ENCODE measurements around the gene CARD19.
"Not testable (repeated sequence)": the region's sequence is repeated elsewhere in the genome, so short reads cannot be mapped to it uniquely, and the experiment has no call there.

The CARD19 gene

DNA sequence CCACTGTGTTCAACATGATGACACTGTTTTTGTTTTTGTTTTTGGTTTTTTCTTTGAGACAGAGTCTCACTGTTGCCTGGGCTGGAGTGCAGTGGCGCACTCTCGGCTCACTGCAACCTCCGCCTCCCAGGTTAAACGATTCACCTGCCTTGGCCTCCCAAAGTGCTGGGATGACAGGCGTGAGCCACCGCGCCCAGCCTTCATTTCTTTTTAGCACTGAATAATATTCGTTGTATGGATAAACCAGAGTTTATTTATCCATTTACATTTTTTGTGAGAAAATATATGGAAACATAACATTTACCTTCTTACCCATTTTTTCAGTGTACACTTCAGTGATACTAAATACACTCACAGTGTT lies 4.2 kb downstream of the CARD19 start:
- no peak overlapping the region for H3K27ac ChIP-seq
- TF ChIP-seq CTCF (IDR thresholded peaks at IDR 0.05) (no peak), ZFX (IDR thresholded peaks at IDR 0.05; ENCODE audit: borderline replicate concordance) (no peak)

GRCh38 chr9:93101086-93101485 lies 5.1 kb downstream of the CARD19 start:
- not testable (repeated sequence) for H3K27ac ChIP-seq

DNA sequence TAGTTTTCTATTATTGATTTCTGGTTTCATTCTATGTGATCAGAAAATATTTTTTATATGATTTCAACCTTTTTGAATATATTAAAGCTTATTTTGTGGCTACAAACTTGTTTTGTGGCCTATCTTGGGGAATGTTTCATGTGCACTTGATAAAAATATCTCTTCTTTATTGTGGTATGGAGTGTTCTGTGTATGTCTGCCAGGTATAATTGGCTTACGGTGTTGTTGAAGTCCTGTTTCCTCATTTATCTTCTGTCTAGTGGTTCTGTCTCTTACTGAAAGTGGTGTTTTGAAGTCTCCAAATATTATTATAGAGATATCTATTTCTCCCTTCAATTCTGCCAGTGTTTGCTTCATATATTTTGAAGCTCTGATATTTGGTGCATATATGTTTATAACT lies 9.6 kb downstream of the CARD19 start:
- H3K27ac ChIP-seq: no peak overlapping the region
- TF ChIP-seq CTCF (IDR thresholded peaks at IDR 0.05): no peak
- no peak for TF ChIP-seq ZFX (IDR thresholded peaks at IDR 0.05; ENCODE audit: borderline replicate concordance)

DNA sequence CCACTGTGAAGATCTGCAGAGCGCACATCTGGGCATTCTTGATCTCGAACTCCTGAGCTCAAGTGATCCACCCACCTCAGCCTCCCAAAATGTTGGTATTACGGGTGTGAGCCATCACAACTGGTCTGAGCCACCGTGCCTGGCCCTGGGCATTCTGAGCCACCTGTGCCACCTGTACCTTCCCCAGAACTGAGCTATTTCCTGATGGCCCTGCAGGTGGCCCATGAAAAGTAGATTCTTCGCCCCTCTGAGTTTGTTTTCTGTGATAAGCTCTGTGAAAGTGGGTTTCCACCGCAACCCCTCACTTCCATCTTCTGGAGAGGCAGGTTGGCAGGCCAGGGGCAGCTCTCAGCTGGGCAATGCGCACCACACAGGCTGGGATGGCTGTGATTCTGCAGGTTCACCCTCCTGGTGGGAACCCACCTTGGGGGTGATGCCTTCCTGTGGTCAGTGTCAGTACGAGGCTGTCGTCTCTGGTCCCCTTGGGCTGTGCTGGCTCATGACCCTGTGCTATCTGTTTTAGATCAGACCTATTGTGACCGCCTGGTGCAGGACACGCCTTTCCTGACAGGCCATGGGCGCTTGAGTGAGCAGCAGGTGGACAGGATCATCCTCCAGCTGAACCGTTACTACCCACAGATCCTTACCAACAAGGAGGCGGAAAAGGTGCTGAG lies 11.3 kb downstream of the CARD19 start:
- no peak overlapping the region for H3K27ac ChIP-seq
- no peak for TF ChIP-seq CTCF (IDR thresholded peaks at IDR 0.05)
- no peak for TF ChIP-seq ZFX (IDR thresholded peaks at IDR 0.05; ENCODE audit: borderline replicate concordance)

DNA sequence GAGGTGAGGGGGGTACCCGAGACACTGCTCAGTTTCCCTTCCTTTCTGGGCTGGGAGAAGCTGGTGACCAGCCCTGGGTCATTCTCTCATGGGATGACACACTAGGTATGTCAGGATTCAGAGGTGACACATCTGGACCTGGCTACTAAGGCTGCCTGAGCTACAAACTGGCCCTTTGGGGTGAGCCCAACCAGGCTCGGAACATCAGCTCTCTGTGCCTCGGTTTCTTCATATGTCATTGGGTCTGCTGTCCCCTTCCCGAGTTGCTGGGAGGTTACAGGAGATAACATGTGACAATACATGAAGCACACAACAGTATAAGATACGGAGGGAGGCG lies 11.8 kb downstream of the CARD19 start:
- no peak overlapping the region for H3K27ac ChIP-seq
- no peak for TF ChIP-seq CTCF (IDR thresholded peaks at IDR 0.05)
- no peak for TF ChIP-seq ZFX (IDR thresholded peaks at IDR 0.05; ENCODE audit: borderline replicate concordance)

DNA sequence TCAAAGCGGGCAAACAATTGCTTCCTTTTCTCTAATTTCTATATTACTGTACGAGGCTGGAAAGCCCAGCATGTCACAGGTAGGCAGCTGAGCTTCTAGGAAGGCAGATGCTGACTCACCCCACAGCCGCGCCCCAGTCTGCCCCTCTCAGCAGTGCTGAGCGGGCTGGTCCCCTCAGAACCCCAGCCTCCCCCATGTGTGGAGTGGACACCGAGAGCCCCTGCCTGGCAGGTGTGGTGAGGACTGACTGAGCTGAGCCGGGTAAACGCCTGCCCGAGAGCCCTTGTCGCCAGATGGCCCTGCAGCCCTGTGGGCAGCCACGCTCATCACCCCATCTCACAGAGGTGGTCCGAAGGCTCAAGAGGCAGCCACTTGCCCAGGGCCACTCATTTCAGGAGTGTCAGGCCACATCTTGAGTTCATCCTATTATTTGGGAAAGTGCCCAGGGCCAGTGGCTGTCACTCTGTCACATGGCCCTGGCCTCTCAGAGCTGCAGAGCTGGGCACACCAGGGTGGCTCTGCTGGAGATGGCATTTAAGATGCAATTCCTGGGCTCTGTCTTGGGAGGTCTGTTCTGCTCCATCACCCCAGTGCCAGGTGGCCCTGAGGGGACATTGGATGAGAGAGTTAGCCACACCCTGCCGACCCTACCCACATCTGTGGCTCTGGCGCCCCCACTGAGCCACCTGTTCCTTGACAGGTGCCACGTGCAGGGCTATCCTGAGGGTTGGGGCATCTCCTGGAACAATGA lies 12.4 kb downstream of the CARD19 start:
- TF ChIP-seq ZFX (IDR thresholded peaks at IDR 0.05; ENCODE audit: borderline replicate concordance) (no peak), CTCF (IDR thresholded peaks at IDR 0.05) (no peak)
- H3K27ac ChIP-seq: no peak overlapping the region

DNA sequence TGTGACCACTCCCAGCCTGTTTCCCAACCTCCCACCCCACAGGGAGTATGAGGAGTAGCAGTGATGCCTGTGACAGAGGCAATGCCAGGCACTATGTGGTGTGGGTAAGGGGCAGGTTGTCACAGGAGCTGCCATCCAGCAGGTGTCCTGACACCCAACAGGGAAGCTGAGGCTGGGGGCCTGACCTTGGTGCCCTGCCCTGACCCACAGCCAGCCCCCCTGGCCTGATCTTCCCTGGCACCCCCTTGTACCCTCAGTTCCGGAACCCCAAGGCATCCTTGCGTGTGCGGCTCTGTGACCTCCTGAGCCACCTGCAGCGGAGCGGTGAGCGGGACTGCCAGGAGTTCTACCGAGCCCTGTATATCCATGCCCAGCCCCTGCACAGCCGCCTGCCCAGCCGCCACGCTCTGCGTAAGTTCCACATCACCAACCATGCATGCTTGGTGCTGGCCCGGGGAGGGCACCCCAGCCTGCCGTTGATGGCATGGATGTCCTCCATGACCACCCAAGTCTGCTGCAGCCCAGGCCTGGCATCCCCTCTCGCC lies 14.4 kb downstream of the CARD19 start:
- TF ChIP-seq ZFX (IDR thresholded peaks at IDR 0.05; ENCODE audit: borderline replicate concordance) (no peak), CTCF (IDR thresholded peaks at IDR 0.05) (no peak)
- no peak overlapping the region for H3K27ac ChIP-seq
